Measurements from ENCODE around the gene GLIS1. TPM values are rescaled to one million over a fixed set of nuclear protein-coding genes. Genes with fewer than 3 reads are reported as not detected.

The GLIS1 gene
- total RNA-seq, 4 donors from 2014 or later, result 0.59 to 3.9 (median 0.75) TPM

DNA sequence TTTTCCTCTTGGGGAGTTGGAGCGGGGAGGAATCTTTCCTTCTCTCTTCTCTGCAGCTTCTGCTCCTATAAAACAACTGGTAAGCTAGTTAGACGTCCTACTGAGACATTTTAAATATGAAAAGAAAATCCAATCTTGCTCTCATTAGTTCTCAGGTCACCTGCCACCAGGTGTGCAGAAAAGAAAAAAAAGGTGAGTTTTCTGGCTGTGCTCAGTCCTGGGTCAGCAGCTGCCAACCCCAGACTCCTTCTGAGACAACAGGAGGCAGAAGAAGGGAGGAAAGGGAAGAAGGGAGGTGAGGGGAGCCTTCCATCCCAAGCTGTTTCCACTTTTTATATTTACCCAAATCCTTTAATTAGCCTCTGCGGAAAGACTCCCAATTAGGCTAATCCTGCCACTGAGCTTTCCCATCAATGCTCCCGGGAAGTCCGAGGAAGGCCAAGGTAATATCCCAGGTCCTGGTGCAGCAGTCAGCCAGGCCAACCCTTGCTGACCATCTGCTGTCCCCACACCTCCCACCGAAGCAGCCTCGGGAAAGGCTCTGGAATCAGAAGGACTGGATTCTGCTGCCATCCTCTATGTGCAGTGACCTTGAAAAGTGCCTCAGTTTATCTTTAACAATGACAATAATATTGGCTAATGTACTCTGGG is 33.4 kb downstream of the GLIS1 start:
- Histone ChIP-seq H3K4me1 (no peaks in the 10 kb centered on the region), H3K27ac (no peak overlapping the region), H3K36me3 (no peaks in the 10 kb centered on the region), H3K4me3 (no peak overlapping the region), H3K9me3 (no peaks in the 10 kb centered on the region), H3K27me3 (peaks cover 0 to 9% of the 10 kb centered on the region in 2 donors)
- DNase-seq (ENCODE audit: low spot score in 2 of 2), result no peak
- 43 to 48% methylated on average over 7 of the region's 7 CpGs for WGBS, 2 donors
- TF ChIP-seq, protein P1, sequence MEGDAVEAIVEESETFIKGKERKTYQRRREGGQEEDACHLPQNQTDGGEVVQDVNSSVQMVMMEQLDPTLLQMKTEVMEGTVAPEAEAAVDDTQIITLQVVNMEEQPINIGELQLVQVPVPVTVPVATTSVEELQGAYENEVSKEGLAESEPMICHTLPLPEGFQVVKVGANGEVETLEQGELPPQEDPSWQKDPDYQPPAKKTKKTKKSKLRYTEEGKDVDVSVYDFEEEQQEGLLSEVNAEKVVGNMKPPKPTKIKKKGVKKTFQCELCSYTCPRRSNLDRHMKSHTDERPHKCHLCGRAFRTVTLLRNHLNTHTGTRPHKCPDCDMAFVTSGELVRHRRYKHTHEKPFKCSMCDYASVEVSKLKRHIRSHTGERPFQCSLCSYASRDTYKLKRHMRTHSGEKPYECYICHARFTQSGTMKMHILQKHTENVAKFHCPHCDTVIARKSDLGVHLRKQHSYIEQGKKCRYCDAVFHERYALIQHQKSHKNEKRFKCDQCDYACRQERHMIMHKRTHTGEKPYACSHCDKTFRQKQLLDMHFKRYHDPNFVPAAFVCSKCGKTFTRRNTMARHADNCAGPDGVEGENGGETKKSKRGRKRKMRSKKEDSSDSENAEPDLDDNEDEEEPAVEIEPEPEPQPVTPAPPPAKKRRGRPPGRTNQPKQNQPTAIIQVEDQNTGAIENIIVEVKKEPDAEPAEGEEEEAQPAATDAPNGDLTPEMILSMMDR (IDR thresholded peaks at IDR 0.05), result no peak
- TF ChIP-seq POLR2A (IDR thresholded peaks at IDR 0.05), result no peak
- TF ChIP-seq EP300 (IDR thresholded peaks at IDR 0.05), result no peak

DNA sequence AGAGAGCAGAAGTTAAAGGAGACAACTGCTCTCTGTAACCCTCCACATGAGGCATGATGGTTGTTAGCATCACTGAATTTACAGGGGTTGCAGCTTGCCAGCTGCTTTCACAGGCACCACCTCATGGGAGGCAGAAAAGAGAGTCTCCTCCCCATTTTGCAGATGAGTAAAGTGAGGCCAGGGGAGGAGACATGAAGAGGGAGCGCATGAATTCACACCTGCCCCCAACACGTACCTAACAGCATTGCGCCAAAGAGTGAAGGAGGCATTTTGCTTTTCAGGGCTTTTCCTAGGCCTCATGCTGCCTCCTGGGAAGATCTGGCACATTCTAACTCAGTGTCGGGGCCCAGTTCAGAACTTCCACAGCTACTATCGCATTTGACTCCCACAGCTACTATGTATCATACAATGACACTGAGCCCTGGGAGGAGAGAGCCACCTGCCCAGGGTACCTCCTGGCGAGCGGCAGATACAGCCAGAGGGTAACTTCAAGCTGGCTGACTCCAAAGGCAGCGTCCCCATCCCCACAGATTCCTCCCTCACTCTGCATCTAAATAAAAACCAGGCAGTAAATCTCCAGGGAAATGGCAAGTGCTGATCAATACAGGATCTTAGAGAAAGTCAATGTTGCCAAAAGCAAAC is 34.0 kb downstream of the GLIS1 start:
- Histone ChIP-seq H3K4me3 (no peak overlapping the region), H3K9me3 (no peaks in the 10 kb centered on the region), H3K4me1 (no peaks in the 10 kb centered on the region), H3K36me3 (no peaks in the 10 kb centered on the region), H3K27me3 (peaks cover 0 to 9% of the 10 kb centered on the region in 2 donors), H3K27ac (no peak overlapping the region)
- 86% methylated on average over 8 of the region's 8 CpGs for WGBS, 2 donors
- TF ChIP-seq EP300 (IDR thresholded peaks at IDR 0.05), result no peak
- TF ChIP-seq, protein P1 (IDR thresholded peaks at IDR 0.05), result no peak
- no peak for TF ChIP-seq POLR2A (IDR thresholded peaks at IDR 0.05)
- DNase-seq (ENCODE audit: low spot score in 2 of 2), result no peak

DNA sequence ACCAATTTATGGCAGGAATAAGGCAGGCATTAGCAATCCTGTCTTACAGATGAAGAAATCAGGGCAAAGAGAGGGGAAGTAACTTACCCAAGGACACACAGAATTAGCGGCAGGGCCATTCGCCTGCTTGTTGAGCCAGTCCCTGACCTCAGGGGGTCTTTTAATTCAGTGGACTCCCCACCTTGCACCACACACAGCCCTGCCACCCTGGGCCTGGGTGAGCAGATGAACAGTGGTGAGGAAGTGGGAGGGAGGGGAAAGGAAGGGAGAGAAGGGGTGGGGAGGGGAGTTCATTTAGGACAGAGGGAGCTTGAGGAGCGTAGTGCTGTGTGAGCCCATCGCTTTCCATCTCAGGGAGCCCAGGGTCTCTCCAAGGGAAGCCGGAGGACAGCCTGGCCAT is 34.7 kb downstream of the GLIS1 start:
- peaks cover 0 to 9% of the 10 kb centered on the region in 2 donors for H3K27me3 ChIP-seq
- no peak overlapping the region for H3K27ac ChIP-seq
- H3K9me3 ChIP-seq, result no peaks in the 10 kb centered on the region
- no peaks in the 10 kb centered on the region for H3K4me1 ChIP-seq
- no peak for TF ChIP-seq POLR2A (IDR thresholded peaks at IDR 0.05)
- TF ChIP-seq EP300 (IDR thresholded peaks at IDR 0.05), result no peak
- TF ChIP-seq, protein P1 (IDR thresholded peaks at IDR 0.05), result no peak
- no peak for DNase-seq (ENCODE audit: low spot score in 2 of 2)
- WGBS, 2 donors, result 79 to 80% methylated on average over 5 of the region's 5 CpGs
- H3K36me3 ChIP-seq, result no peaks in the 10 kb centered on the region
- no peak overlapping the region for H3K4me3 ChIP-seq

DNA sequence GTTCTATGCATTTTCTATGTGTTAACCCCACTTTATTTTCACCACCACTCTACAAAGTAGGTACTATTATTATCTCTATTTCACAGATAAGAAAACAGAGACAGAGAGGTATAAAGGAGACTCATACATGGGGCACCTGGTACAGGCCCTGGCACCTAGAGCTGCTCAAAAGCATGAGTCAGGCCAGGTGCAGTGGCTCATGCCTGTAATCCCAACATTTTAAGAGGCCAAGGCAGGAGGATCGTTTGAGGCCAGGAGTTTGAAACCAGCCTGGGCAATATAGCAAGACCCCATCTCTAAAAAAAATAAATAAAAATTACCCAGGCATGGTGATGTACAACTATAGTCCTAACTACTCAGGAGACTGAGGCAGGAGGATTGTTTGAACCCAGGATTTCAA is 35.8 kb downstream of the GLIS1 start:
- Histone ChIP-seq H3K9me3 (no peaks in the 10 kb centered on the region), H3K4me1 (peaks cover 0 to 3% (median 0%) of the 10 kb centered on the region in 4 donors), H3K27me3 (peaks cover 0 to 9% of the 10 kb centered on the region in 2 donors), H3K36me3 (no peaks in the 10 kb centered on the region), H3K27ac (no peak overlapping the region), H3K4me3 (no peak overlapping the region)
- 79 to 92% methylated on average over 1 of the region's 1 CpG for WGBS, 2 donors
- DNase-seq (ENCODE audit: low spot score in 2 of 2), result no peak
- TF ChIP-seq, protein P1 (IDR thresholded peaks at IDR 0.05), result no peak
- TF ChIP-seq EP300 (IDR thresholded peaks at IDR 0.05) (no peak), POLR2A (IDR thresholded peaks at IDR 0.05) (no peak)

DNA sequence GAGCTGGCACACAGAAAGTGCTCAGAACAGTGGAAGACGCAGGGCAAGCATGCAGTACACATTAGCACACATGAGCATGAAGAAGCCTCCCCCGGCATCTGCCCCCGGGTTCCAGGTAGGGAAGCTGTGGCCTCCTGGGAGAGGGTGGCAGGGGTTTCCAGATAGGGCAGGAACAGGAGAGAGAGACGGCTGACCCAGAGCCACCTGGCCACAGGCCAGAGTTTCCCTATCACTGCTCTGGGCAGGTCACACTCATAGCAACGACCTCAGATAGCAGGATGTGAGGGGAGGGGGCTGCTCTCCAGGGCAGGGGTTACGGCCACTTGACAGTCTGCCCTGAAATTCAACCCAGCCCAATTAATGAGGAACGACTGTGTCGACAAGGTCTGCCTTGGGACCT is 36.6 kb downstream of the GLIS1 start:
- TF ChIP-seq, protein P1 (IDR thresholded peaks at IDR 0.05), result no peak
- no peak for TF ChIP-seq EP300 (IDR thresholded peaks at IDR 0.05)
- TF ChIP-seq POLR2A (IDR thresholded peaks at IDR 0.05), result no peak
- H3K36me3 ChIP-seq, result no peaks in the 10 kb centered on the region
- H3K4me3 ChIP-seq, result no peak overlapping the region
- H3K4me1 ChIP-seq, result peaks cover 0 to 10% (median 0%) of the 10 kb centered on the region in 4 donors
- no peaks in the 10 kb centered on the region for H3K9me3 ChIP-seq
- no peak overlapping the region for H3K27ac ChIP-seq
- DNase-seq (ENCODE audit: low spot score in 2 of 2), result no peak
- 51 to 52% methylated on average over 7 to 8 of the region's 8 CpGs for WGBS, 2 donors
- H3K27me3 ChIP-seq, result peaks cover 0 to 9% of the 10 kb centered on the region in 2 donors
